Gastrocnemius medialis (tissue), 4 donors: Measurements from ENCODE around the gene MAP3K6. TPM values are rescaled to one million over a fixed set of nuclear protein-coding genes. Genes with fewer than 3 reads are reported as not detected.

ENCODE experiments used
- ATAC-seq, 2 donors: fragments of 150-250 bp; one replicate each; pipeline ENCODE4 v1.9.1; 2016
- DNase-seq, 2 donors: peaks; one replicate each; pipeline ENCODE4 v3.0.0-alpha.2; 2019
- H3K27ac ChIP-seq, 4 donors: fragments of 200-600 bp; sonication (generic); 1 replicate in 1 of 4; 2 replicates in 3 of 4; pipeline ENCODE4 v1.5.1; 2016 to 2018; ENCODE audit warnings: mild to moderate bottlenecking in 2 of 4, moderate library complexity in 1 of 4
- H3K27me3 ChIP-seq, 3 donors: fragments of 200-600 bp; sonication (generic) in 2 of 3; 1 replicate in 1 of 3; 2 replicates in 2 of 3; pipeline versions ENCODE4 v1.5.1 to v1.6.0; 2016 to 2019; ENCODE audit warnings: mild to moderate bottlenecking in 1 of 3, moderate library complexity in 1 of 3
- H3K36me3 ChIP-seq, 2 donors: fragments of 200-600 bp; sonication (generic) in 1 of 2; one replicate each; pipeline ENCODE4 v1.5.1; 2017 to 2018
- H3K4me1 ChIP-seq, 2 donors: fragments of 200-600 bp; sonication (generic) in 1 of 2; one replicate each; pipeline ENCODE4 v1.5.1; 2016 to 2017; ENCODE audit warnings: mild to moderate bottlenecking in 2 of 2
- H3K4me3 ChIP-seq, 4 donors: fragments of 200-600 bp; sonication (generic) in 3 of 4; 1 replicate in 1 of 4; 2 replicates in 3 of 4; pipeline ENCODE4 v1.5.1; 2016 to 2019; ENCODE audit warnings: mild to moderate bottlenecking in 2 of 4
- H3K9me3 ChIP-seq, 3 donors: fragments of 200-600 bp; sonication (generic) in 2 of 3; 1 replicate in 1 of 3; 2 replicates in 2 of 3; pipeline ENCODE4 v1.5.1; 2016 to 2019
- CTCF ChIP-seq, 5 experiments: fragments of 450-650 bp in 3 of 5; fragments of 200-600 bp in 2 of 5; sonication (generic) in 2 of 5; IDR thresholded peaks in 4 of 5; conservative IDR thresholded peaks in 1 of 5; 1 replicate in 4 of 5; 2 replicates in 1 of 5; pipeline ENCODE4 v1.5.1; 2016 to 2019; ENCODE audit warnings: antibody characterized with exemption in 5 of 5, mild to moderate bottlenecking in 3 of 5, moderate library complexity in 3 of 5
- POLR2A ChIP-seq, 2 donors: fragments of 450-650 bp; IDR thresholded peaks; one replicate each; pipeline ENCODE4 v1.6.1; 2017; ENCODE audit warnings: antibody characterized with exemption in 2 of 2, mild to moderate bottlenecking in 2 of 2, moderate library complexity in 2 of 2
- in situ Hi-C, 4 donors: fragments of 200-750 bp; cut with MboI; loops; one replicate each; pipeline versions ENCODE4 v1.15.0 to v1.8.0; 2017; ENCODE audit warnings: low sequenced_read_pairs in 4 of 4
- intact Hi-C: fragments of 100-400 bp; cut with DNase I; formaldehyde crosslinking; loops from one replicate; pipeline ENCODE4 v1.15.1; 2023; ENCODE audit warnings: low total_unique reads
- total RNA-seq, 4 donors: library from RNA; depleted of rRNA; stranded (reverse); fragments of >200 nt; gene quantifications; one replicate each; pipeline versions ENCODE4 v1.1.0 to v1.2.3, GENCODE V29; 2016

The MAP3K6 gene
- total RNA-seq, 4 donors from 2014 or later: 16.5 to 29.1 (median 18.4) TPM

- ATAC-seq (no peak), DNase-seq (no peak)
- no peak overlapping the region for H3K27ac ChIP-seq
- TF ChIP-seq CTCF (IDR thresholded peaks at IDR 0.05 in 4 of 5, conservative IDR thresholded peaks at IDR 0.05 in 1 of 5) (no peak), POLR2A (IDR thresholded peaks at IDR 0.05) (no peak)
- peaks cover 0 to 5% (median 0%) of the 10 kb centered on the region in 3 donors for H3K27me3 ChIP-seq
- peaks cover 14% of the 10 kb centered on the region in 2 donors for H3K4me1 ChIP-seq
- H3K4me3 ChIP-seq: no peak overlapping the region
- intact Hi-C loops (no loop called here), in situ Hi-C loops (no loop called here)
- no peaks in the 10 kb centered on the region for H3K36me3 ChIP-seq
- no peaks in the 10 kb centered on the region for H3K9me3 ChIP-seq
These were observed 12.9 kb upstream of the MAP3K6 start for GRCh38 chr1:27379564-27380122.

GRCh38 chr1:27377760-27378495 lies 11.2 kb upstream of the MAP3K6 start:
- ATAC-seq (no peak), DNase-seq (no peak)
- Histone ChIP-seq H3K36me3 (no peaks in the 10 kb centered on the region), H3K4me1 (peaks cover 14% of the 10 kb centered on the region in 2 donors), H3K4me3 (no peak overlapping the region), H3K27ac (no peak overlapping the region), H3K9me3 (no peaks in the 10 kb centered on the region), H3K27me3 (peaks cover 0 to 1% (median 0%) of the 10 kb centered on the region in 3 donors)
- intact Hi-C loops: no loop called here
- TF ChIP-seq POLR2A (IDR thresholded peaks at IDR 0.05) (no peak), CTCF (IDR thresholded peaks at IDR 0.05 in 4 of 5, conservative IDR thresholded peaks at IDR 0.05 in 1 of 5) (no peak)
- in situ Hi-C loops: no loop called here

- Histone ChIP-seq H3K27ac (peak within 1 kb of the TSS in 3 of 4 donors; percentile 36 to 61 (median 40)), H3K9me3 (no peaks in the 10 kb centered on the region), H3K27me3 (no peaks in the 10 kb centered on the region), H3K4me1 (peaks cover 0 to 5% of the 10 kb centered on the region in 2 donors), H3K36me3 (no peaks in the 10 kb centered on the region), H3K4me3 (no peak within 1 kb of the TSS)
- ATAC-seq (no peak), DNase-seq (no peak)
- in situ Hi-C loops: no loop called here
- no peak for TF ChIP-seq POLR2A (IDR thresholded peaks at IDR 0.05)
- TF ChIP-seq CTCF (IDR thresholded peaks at IDR 0.05 in 4 of 5, conservative IDR thresholded peaks at IDR 0.05 in 1 of 5): no peak
- intact Hi-C loops: no loop called here
These were observed 7.8 kb upstream of the MAP3K6 start, which contains the start of gene FCN3 for GRCh38 chr1:27374362-27375086. Gene FCN3 (minus strand): TSS chr1:27374824. CDS start chr1:27374818, 6 bp downstream.

GRCh38 chr1:27372808-27373690 lies 6.3 kb upstream of the MAP3K6 start:
- no peak for TF ChIP-seq CTCF (IDR thresholded peaks at IDR 0.05 in 4 of 5, conservative IDR thresholded peaks at IDR 0.05 in 1 of 5)
- TF ChIP-seq POLR2A (IDR thresholded peaks at IDR 0.05): no peak
- DNase-seq: no peak
- no peaks in the 10 kb centered on the region for H3K9me3 ChIP-seq
- no peak for ATAC-seq
- H3K4me1 ChIP-seq: peaks cover under 1 to 5% of the 10 kb centered on the region in 2 donors
- no peaks in the 10 kb centered on the region for H3K36me3 ChIP-seq
- H3K27me3 ChIP-seq: no peaks in the 10 kb centered on the region
- peak overlapping the region in 2 of 4 donors; percentile 40 for H3K27ac ChIP-seq
- no peak overlapping the region for H3K4me3 ChIP-seq
- in situ Hi-C loops: no loop called here
- intact Hi-C loops: no loop called here
